ENCODE measurements around the gene SMARCA5. TPM values are rescaled to one million over a fixed set of nuclear protein-coding genes. Genes with fewer than 3 reads are reported as not detected.

Gene SMARCA5
- total and polyA plus RNA-seq, 2 donors (not counting 1 experiment from before 2014, with no cell fraction given) = 6.7 to 53.1 TPM

DNA sequence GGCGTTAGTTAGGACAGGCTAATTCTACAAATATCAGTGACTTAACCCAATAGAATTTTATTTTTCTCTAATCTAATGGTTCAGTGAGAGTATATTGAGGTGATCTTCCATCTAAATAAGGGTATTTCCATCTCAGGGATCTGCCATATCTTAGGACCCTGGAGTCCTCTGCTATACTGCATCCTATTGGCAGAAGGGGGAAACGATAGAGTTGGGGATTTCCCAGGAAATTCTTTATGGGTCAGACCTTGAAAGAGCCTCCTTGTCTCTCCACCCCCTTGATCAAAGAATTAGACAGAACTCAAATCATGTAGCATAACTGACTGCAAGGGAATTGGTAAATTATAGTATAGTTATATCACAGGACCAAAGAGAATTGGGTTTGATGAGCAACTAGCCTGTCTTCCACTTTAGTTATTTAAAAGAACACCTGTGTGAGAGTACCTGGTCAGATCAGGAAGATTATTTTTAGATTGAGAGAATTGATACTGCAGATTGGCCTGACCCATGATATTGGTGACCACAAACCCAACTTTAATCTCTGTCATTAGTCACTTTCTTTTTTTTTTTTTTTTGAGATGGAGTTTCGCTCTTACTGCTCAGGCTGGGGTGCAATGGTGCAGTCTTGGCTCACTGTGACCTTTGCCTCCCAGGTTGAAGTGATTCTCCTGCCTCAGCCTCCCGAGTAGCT, 25.6 kb downstream of the SMARCA5 start:
- H3K4me3 ChIP-seq (ENCODE audit: control extremely low read depth in 1 of 5, extremely low read depth in 1 of 5, insufficient read depth in 1 of 5, low read depth in 2 of 5, low read length in 4 of 5) = no peak overlapping the region
- no peak overlapping the region for H3K27ac Mint-ChIP-seq
- peak overlapping the region in 1 of 2 donors; percentile 28 for H3K27ac ChIP-seq (ENCODE audit: low read length in 2 of 2)
- H3K4me1 ChIP-seq (ENCODE audit: control insufficient read depth in 2 of 2, insufficient read depth in 2 of 2, low read length in 2 of 2) = no peaks in the 10 kb centered on the region
- H3K9me3 ChIP-seq (ENCODE audit: control extremely low read depth in 1 of 3, control insufficient read depth in 2 of 3, insufficient read depth in 1 of 3, low read length in 2 of 3) = no peaks in the 10 kb centered on the region
- TF ChIP-seq, protein P1, sequence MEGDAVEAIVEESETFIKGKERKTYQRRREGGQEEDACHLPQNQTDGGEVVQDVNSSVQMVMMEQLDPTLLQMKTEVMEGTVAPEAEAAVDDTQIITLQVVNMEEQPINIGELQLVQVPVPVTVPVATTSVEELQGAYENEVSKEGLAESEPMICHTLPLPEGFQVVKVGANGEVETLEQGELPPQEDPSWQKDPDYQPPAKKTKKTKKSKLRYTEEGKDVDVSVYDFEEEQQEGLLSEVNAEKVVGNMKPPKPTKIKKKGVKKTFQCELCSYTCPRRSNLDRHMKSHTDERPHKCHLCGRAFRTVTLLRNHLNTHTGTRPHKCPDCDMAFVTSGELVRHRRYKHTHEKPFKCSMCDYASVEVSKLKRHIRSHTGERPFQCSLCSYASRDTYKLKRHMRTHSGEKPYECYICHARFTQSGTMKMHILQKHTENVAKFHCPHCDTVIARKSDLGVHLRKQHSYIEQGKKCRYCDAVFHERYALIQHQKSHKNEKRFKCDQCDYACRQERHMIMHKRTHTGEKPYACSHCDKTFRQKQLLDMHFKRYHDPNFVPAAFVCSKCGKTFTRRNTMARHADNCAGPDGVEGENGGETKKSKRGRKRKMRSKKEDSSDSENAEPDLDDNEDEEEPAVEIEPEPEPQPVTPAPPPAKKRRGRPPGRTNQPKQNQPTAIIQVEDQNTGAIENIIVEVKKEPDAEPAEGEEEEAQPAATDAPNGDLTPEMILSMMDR (IDR thresholded peaks at IDR 0.05) = no peak
- TF ChIP-seq EZH2 (IDR thresholded peaks at IDR 0.05; ENCODE audit: borderline replicate concordance, insufficient read depth, low read depth, low read length, poor library complexity, severe bottlenecking) = no peak
- no peaks in the 10 kb centered on the region for H3K27me3 ChIP-seq (replicated peaks in 1 of 4; ENCODE audit: control extremely low read depth in 1 of 4, control insufficient read depth in 3 of 4, insufficient read depth in 4 of 4, low read length in 3 of 4)
- ChIA-PET CTCF (no interaction called here), POLR2A (no interaction called here)
- intact Hi-C loops (cut with micrococcal nuclease) = no loop called here
- WGBS (ENCODE audit: insufficient coverage) = 100% methylated on average over 1 of the region's 4 CpGs
- H3K4me3 Mint-ChIP-seq = no peak overlapping the region
- DNase-seq = peak; percentile 12
- H4K20me1 ChIP-seq (ENCODE audit: control insufficient read depth, insufficient read depth, low read length, poor library complexity, severe bottlenecking) = peaks cover 12% of the 10 kb centered on the region
- H3K4me2 ChIP-seq (replicated peaks; ENCODE audit: low read depth, low read length, poor library complexity, severe bottlenecking) = no peak overlapping the region
- H3K79me2 ChIP-seq (ENCODE audit: control insufficient read depth, insufficient read depth, low read length) = peaks cover 3% of the 10 kb centered on the region
- H3K9ac ChIP-seq (ENCODE audit: low read length) = no peak overlapping the region
- H3K4me1 Mint-ChIP-seq = peaks cover 2% of the 10 kb centered on the region
- H3K27me3 Mint-ChIP-seq = no peaks in the 10 kb centered on the region
- peak; percentile 21 for ATAC-seq (ENCODE audit: low read depth)
- peaks cover 13 to 80% of the 10 kb centered on the region in 2 experiments for H3K36me3 ChIP-seq (replicated peaks in 1 of 2; ENCODE audit: control extremely low read depth in 1 of 2, control insufficient read depth in 1 of 2, extremely low read depth in 1 of 2, insufficient read depth in 2 of 2, low read length in 1 of 2)
- H3K9me3 Mint-ChIP-seq (ENCODE audit: insufficient read depth) = no peaks in the 10 kb centered on the region
- no peak overlapping the region for H2AFZ ChIP-seq (ENCODE audit: insufficient read depth, low read depth, low read length, poor library complexity, severe bottlenecking)

- H3K4me1 Mint-ChIP-seq = peaks cover 2% of the 10 kb centered on the region
- H3K27me3 Mint-ChIP-seq = no peaks in the 10 kb centered on the region
- H3K9ac ChIP-seq (ENCODE audit: low read length) = no peak overlapping the region
- H3K27me3 ChIP-seq (replicated peaks in 1 of 4; ENCODE audit: control extremely low read depth in 1 of 4, control insufficient read depth in 3 of 4, insufficient read depth in 4 of 4, low read length in 3 of 4) = no peaks in the 10 kb centered on the region
- TF ChIP-seq, protein P1 (IDR thresholded peaks at IDR 0.05) = no peak
- no peak for TF ChIP-seq EZH2 (IDR thresholded peaks at IDR 0.05; ENCODE audit: borderline replicate concordance, insufficient read depth, low read depth, low read length, poor library complexity, severe bottlenecking)
- peaks cover 12 to 81% of the 10 kb centered on the region in 2 experiments for H3K36me3 ChIP-seq (replicated peaks in 1 of 2; ENCODE audit: control extremely low read depth in 1 of 2, control insufficient read depth in 1 of 2, extremely low read depth in 1 of 2, insufficient read depth in 2 of 2, low read length in 1 of 2)
- H2AFZ ChIP-seq (ENCODE audit: insufficient read depth, low read depth, low read length, poor library complexity, severe bottlenecking) = no peak overlapping the region
- H3K79me2 ChIP-seq (ENCODE audit: control insufficient read depth, insufficient read depth, low read length) = peaks cover 3% of the 10 kb centered on the region
- H3K9me3 Mint-ChIP-seq (ENCODE audit: insufficient read depth) = no peaks in the 10 kb centered on the region
- ChIA-PET CTCF (no interaction called here), POLR2A (no interaction called here)
- no peak overlapping the region for H3K27ac Mint-ChIP-seq
- ATAC-seq (ENCODE audit: low read depth) (no peak), DNase-seq (no peak)
- H3K4me3 Mint-ChIP-seq = no peak overlapping the region
- no peak overlapping the region for H3K4me2 ChIP-seq (replicated peaks; ENCODE audit: low read depth, low read length, poor library complexity, severe bottlenecking)
- H3K9me3 ChIP-seq (ENCODE audit: control extremely low read depth in 1 of 3, control insufficient read depth in 2 of 3, insufficient read depth in 1 of 3, low read length in 2 of 3) = no peaks in the 10 kb centered on the region
- H4K20me1 ChIP-seq (ENCODE audit: control insufficient read depth, insufficient read depth, low read length, poor library complexity, severe bottlenecking) = peaks cover 12% of the 10 kb centered on the region
- no peak overlapping the region for H3K4me3 ChIP-seq (ENCODE audit: control extremely low read depth in 1 of 5, extremely low read depth in 1 of 5, insufficient read depth in 1 of 5, low read depth in 2 of 5, low read length in 4 of 5)
- no peaks in the 10 kb centered on the region for H3K4me1 ChIP-seq (ENCODE audit: control insufficient read depth in 2 of 2, insufficient read depth in 2 of 2, low read length in 2 of 2)
- H3K27ac ChIP-seq (ENCODE audit: low read length in 2 of 2) = no peak overlapping the region
- WGBS (ENCODE audit: insufficient coverage) = no CpG with 5 or more reads among the region's 3 CpGs
- intact Hi-C loops (cut with micrococcal nuclease) = no loop called here
These were observed 26.1 kb downstream of the SMARCA5 start for GRCh38 chr4:143539670-143540023.
